ENCODE measurements around the gene IGSF3.

Gene IGSF3

DNA sequence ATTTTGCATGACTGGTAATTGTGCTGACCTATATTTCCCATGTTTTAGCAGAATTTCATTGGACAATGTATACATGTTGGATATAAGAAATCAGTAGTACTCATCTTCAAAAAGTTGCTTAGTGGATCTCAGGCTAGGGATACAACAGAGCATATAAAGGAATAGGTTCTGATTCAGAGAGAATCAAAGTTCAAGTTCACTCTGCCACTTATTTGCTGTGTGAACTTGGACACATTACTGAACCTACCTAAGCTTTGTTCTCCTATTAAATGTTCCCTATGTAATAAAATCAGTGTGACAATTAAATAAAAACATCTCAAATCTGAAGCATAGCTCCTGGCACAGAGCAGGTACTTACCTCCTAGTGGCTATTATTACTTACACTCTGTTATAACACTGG is 106.0 kb downstream of the IGSF3 start:
- Histone ChIP-seq H3K9ac (no peak overlapping the region), H3K9me3 (ENCODE audit: control insufficient read depth, low read length) (no peaks in the 10 kb centered on the region)

DNA sequence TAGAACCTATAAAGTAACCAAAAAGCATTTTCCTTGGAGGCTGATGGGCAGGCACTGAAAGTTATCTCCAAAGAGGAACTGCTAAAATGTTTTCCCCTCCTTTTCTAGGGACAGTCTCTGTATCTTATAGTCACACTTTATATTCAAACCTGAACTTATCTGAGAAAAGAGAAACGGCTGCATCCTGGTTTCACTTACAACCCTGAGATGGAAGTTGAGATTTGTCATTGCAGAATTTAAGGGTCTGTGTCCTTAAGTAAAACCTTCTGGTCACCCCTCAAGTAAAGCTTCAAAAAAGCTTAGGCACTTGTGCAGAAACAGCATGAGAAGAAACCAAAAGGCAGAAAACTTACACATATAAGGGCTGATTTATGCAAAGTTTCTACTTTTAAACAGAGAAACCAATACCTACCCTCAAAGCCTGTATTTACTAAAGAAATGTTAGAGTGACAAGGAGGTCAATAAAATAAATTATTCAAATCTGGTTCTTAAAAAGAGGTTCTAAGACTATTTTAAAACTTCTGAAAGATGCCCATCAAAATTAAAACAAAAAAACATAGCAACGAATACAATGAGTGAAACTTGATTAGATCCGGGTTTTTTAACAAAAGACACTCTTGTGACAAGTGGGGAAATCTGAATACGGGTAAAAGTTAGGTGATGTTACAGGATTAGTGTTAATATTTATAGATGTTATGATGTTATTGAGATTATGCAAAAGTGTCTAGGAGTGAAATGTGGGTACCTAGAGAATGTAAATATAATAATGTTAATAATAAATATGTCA is 106.6 kb downstream of the IGSF3 start:
- no peak overlapping the region for H2AFZ ChIP-seq
- no peaks in the 10 kb centered on the region for H3K27me3 ChIP-seq (ENCODE audit: control insufficient read depth, insufficient read depth, low read length)
- no peak overlapping the region for H3K27ac ChIP-seq
- H3K9me3 ChIP-seq (ENCODE audit: control insufficient read depth, low read length) = no peaks in the 10 kb centered on the region
- H3K4me3 ChIP-seq (ENCODE audit: low read depth, low read length) = no peak overlapping the region
- H3K79me2 ChIP-seq = no peaks in the 10 kb centered on the region
- no peak overlapping the region for H3K4me2 ChIP-seq (ENCODE audit: low read length)
- no peaks in the 10 kb centered on the region for H3K36me3 ChIP-seq (ENCODE audit: control insufficient read depth, insufficient read depth, low read length)
- no peak overlapping the region for H3K9ac ChIP-seq
- no peaks in the 10 kb centered on the region for H3K4me1 ChIP-seq
- TF ChIP-seq, protein P1, sequence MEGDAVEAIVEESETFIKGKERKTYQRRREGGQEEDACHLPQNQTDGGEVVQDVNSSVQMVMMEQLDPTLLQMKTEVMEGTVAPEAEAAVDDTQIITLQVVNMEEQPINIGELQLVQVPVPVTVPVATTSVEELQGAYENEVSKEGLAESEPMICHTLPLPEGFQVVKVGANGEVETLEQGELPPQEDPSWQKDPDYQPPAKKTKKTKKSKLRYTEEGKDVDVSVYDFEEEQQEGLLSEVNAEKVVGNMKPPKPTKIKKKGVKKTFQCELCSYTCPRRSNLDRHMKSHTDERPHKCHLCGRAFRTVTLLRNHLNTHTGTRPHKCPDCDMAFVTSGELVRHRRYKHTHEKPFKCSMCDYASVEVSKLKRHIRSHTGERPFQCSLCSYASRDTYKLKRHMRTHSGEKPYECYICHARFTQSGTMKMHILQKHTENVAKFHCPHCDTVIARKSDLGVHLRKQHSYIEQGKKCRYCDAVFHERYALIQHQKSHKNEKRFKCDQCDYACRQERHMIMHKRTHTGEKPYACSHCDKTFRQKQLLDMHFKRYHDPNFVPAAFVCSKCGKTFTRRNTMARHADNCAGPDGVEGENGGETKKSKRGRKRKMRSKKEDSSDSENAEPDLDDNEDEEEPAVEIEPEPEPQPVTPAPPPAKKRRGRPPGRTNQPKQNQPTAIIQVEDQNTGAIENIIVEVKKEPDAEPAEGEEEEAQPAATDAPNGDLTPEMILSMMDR (IDR thresholded peaks at IDR 0.05) = no peak

More for the DNA sequence above, 106.0 kb downstream of the IGSF3 start:
- Histone ChIP-seq H3K27me3 (ENCODE audit: control insufficient read depth, insufficient read depth, low read length) (no peaks in the 10 kb centered on the region), H3K79me2 (no peaks in the 10 kb centered on the region), H2AFZ (no peak overlapping the region), H3K4me1 (no peaks in the 10 kb centered on the region), H3K36me3 (ENCODE audit: control insufficient read depth, insufficient read depth, low read length) (no peaks in the 10 kb centered on the region), H3K4me3 (ENCODE audit: low read depth, low read length) (no peak overlapping the region), H3K4me2 (ENCODE audit: low read length) (no peak overlapping the region), H3K27ac (no peak overlapping the region)
- TF ChIP-seq, protein P1 (IDR thresholded peaks at IDR 0.05) = no peak

DNA sequence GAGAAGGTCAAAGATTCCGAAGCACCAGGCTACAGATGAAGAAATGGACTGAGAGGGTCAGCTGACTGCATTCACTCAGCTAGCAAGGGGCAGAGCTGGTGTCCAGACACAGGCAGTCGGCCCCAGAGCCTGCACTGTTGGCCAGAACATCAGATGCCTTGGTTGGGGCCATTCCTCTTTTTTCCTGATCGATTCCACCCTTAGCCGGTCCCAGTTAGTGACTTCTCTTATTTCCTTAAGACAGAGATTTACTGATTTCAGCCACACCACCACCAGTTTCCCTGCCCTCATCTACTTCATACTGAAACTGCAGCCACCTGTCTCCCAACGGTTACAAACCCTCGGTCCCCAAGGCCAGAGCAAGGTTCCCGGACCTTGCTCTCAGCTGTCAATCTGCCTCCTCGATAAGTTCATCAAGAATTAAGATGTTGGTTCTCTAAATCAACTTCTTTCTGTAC is 108.2 kb downstream of the IGSF3 start:
- Histone ChIP-seq H3K27ac (no peak overlapping the region), H3K9ac (no peak overlapping the region)

DNA sequence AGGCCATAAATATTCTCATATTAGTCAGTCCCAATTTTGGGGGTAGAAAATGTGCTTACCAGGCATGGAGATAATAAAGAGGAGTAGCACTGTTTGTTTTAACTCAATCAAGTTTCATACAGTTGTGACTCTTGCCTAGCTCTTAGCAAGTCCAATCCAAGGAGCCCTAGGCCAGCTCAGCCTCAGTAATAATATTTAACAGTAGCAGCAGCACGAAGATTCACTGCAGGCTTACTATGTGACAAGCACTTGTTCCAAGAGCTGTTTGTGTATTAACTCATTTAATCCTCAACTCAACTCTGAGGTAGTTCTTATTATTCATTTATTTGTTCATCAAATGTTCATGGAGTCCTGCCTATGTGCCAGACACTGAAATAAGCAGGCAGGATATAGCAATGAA is 109.0 kb downstream of the IGSF3 start:
- TF ChIP-seq, protein P1 (IDR thresholded peaks at IDR 0.05) = no peak
- Histone ChIP-seq H3K9ac (no peak overlapping the region), H3K36me3 (ENCODE audit: control insufficient read depth, insufficient read depth, low read length) (no peaks in the 10 kb centered on the region), H3K27ac (no peak overlapping the region), H3K4me3 (ENCODE audit: low read depth, low read length) (no peak overlapping the region), H3K27me3 (ENCODE audit: control insufficient read depth, insufficient read depth, low read length) (no peaks in the 10 kb centered on the region), H3K79me2 (no peaks in the 10 kb centered on the region), H3K9me3 (ENCODE audit: control insufficient read depth, low read length) (no peaks in the 10 kb centered on the region), H2AFZ (no peak overlapping the region), H3K4me1 (no peaks in the 10 kb centered on the region), H3K4me2 (ENCODE audit: low read length) (no peak overlapping the region)

More for the DNA sequence above, 108.2 kb downstream of the IGSF3 start:
- Histone ChIP-seq H3K79me2 (no peaks in the 10 kb centered on the region), H3K4me2 (ENCODE audit: low read length) (no peak overlapping the region), H3K4me1 (no peaks in the 10 kb centered on the region), H2AFZ (no peak overlapping the region), H3K4me3 (ENCODE audit: low read depth, low read length) (no peak overlapping the region), H3K36me3 (ENCODE audit: control insufficient read depth, insufficient read depth, low read length) (no peaks in the 10 kb centered on the region), H3K27me3 (ENCODE audit: control insufficient read depth, insufficient read depth, low read length) (no peaks in the 10 kb centered on the region), H3K9me3 (ENCODE audit: control insufficient read depth, low read length) (no peaks in the 10 kb centered on the region)
- TF ChIP-seq, protein P1 (IDR thresholded peaks at IDR 0.05) = no peak

DNA sequence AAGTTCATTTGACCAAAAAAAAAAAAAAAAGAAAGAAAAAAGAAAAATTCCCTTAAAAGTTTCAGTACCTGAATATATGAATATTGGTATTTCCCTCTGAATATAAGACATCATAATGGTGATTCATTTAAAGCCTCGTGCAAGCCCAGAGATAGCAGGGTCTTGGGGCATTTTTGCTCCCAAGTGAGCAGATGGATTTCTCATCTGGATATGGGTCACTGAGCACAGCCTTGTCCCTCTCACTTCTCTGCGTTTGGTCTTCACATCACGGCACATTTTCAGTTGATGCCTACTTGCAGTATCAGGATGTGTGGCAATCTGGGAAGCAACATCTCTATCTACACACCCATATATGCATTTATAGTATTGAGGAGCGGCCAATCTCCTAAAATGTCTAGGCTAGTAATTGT is 109.4 kb downstream of the IGSF3 start:
- H3K9me3 ChIP-seq (ENCODE audit: control insufficient read depth, low read length) = no peaks in the 10 kb centered on the region
- H3K79me2 ChIP-seq = no peaks in the 10 kb centered on the region
- H3K27ac ChIP-seq = no peak overlapping the region
- no peak overlapping the region for H3K4me2 ChIP-seq (ENCODE audit: low read length)
- no peak overlapping the region for H2AFZ ChIP-seq
- no peak overlapping the region for H3K9ac ChIP-seq
- H3K36me3 ChIP-seq (ENCODE audit: control insufficient read depth, insufficient read depth, low read length) = no peaks in the 10 kb centered on the region
- H3K4me1 ChIP-seq = no peaks in the 10 kb centered on the region
- TF ChIP-seq, protein P1 (IDR thresholded peaks at IDR 0.05) = no peak
- H3K27me3 ChIP-seq (ENCODE audit: control insufficient read depth, insufficient read depth, low read length) = no peaks in the 10 kb centered on the region
- H3K4me3 ChIP-seq (ENCODE audit: low read depth, low read length) = no peak overlapping the region
